Stimulated activated naive CD8-positive, alpha-beta T cell treated with anti-CD3 and anti-CD28 coated beads, Interleukin-15, amount 100 ng/mL, for 72 hours (primary cell): Measurements from ENCODE around the gene MYO5B.
A peak's percentile ranks its signal among the peaks of the same experiment; 100 is the strongest.
"Not testable (repeated sequence)": the region's sequence is repeated elsewhere in the genome, so short reads cannot be mapped to it uniquely, and the experiment has no call there.

Source experiments
- ATAC-seq: fragments of 150-1000 bp; cut with Tn5 transposase; 2 replicates; pipeline ENCODE4 v1.10.0; 2021; ENCODE audit warnings: mild to moderate bottlenecking, moderate library complexity
- DNase-seq, 2 donors: peaks; one replicate each; pipeline ENCODE4 v3.0.0; 2021 to 2022
- H3K27ac Mint-ChIP-seq, 2 donors: one replicate each; pipeline ENCODE4 v1.8.0; 2022; ENCODE audit warnings: mild to moderate bottlenecking in 2 of 2, mixed read lengths in 2 of 2, moderate library complexity in 2 of 2
- H3K27me3 Mint-ChIP-seq: one replicate; pipeline ENCODE4 v1.8.0; 2022; ENCODE audit warnings: mixed read lengths
- H3K4me1 Mint-ChIP-seq: one replicate; pipeline ENCODE4 v1.8.0; 2022; ENCODE audit warnings: mild to moderate bottlenecking, mixed read lengths
- H3K4me3 Mint-ChIP-seq, 2 donors: one replicate each; pipeline ENCODE4 v1.8.0; 2022; ENCODE audit warnings: mild to moderate bottlenecking in 2 of 2, mixed read lengths in 2 of 2, moderate library complexity in 1 of 2
- H3K9me3 Mint-ChIP-seq, 2 donors: one replicate each; pipeline ENCODE4 v1.8.0; 2022; ENCODE audit warnings: mixed read lengths in 2 of 2

MYO5B gene

DNA sequence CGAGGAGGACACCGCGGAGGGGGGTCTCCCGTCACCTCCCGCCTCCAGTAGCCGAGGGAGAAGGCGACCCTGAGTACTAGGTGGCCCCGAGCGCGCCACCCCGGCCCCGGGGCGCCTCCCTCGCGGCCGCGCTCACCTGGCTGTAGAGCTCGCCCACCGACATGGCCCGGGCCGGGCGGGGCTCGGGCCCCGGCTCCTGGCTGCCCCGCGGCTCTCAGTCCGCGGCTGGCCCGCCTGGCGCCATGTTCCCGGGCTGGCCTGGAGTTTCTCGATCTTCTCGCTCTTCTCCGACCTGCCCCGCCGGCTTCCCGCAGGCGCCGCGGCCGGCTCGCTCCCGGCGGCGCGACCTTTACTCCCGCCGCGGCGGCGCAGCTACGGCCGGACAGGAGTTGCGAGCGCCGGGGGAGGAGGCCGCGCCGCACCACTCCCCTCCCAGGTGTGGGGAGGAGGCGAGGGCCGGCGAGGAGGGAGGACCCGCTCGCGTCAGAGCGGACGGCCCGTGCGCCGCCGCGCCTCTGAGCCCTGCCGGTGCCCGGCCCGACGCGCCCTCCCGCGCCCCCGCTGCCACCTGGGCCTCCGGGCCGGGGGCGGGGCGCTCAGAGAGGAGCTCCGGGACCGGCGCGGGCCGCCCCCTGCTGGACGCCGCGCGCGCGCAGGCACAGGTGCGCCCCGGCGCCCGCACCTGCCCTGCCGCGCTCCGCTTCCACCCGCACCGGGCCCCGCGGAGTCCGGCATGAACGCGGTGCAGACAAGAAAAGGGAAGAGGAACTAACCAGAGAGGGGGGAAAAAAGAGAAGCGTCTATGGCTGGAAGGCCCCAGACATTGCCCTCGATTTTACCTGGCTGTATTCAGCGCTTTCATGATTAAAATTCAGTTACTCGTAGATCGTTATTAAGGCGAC is at the start of gene MYO5B:
Gene MYO5B, minus strand, starts transcription at position 517 of the 902 bp plus-strand sequence. Its CDS starts 354 bp downstream, at position 163.
- Mint-ChIP-seq H3K9me3 (no peaks in the 10 kb centered on the region), H3K4me3 (peak within 1 kb of the TSS; percentile 66 to 70), H3K27ac (no peak within 1 kb of the TSS), H3K27me3 (peaks cover 96% of the 10 kb centered on the region), H3K4me1 (peaks cover 27% of the 10 kb centered on the region)
- peak; percentile 87 for ATAC-seq
- DNase-seq = peak; percentile 52 to 57

DNA sequence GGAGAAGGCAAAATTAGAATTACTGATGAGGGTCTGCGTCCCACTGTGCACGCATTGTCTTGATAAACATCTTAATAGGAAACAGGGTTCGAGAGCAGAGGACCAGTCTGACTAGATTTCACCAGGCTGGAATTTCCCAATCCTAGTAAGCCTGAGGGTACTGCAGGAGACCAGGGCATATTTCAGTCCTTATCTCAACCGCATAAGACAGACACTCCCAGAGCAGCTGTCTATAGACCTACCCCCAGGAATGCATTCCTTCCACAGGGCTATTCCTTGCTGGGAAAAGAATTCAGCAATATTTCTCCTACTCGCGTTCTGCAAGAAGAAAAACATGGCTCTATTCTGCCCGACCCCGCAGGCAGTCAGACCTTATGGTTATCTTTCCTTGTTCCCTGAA is 46.8 kb upstream of the MYO5B start:
- peaks cover 18 to 21% of the 10 kb centered on the region in 2 donors for H3K9me3 Mint-ChIP-seq
- not testable (repeated sequence) for H3K4me1 Mint-ChIP-seq, H3K4me3 Mint-ChIP-seq, H3K27me3 Mint-ChIP-seq, DNase-seq, H3K27ac Mint-ChIP-seq, ATAC-seq

DNA sequence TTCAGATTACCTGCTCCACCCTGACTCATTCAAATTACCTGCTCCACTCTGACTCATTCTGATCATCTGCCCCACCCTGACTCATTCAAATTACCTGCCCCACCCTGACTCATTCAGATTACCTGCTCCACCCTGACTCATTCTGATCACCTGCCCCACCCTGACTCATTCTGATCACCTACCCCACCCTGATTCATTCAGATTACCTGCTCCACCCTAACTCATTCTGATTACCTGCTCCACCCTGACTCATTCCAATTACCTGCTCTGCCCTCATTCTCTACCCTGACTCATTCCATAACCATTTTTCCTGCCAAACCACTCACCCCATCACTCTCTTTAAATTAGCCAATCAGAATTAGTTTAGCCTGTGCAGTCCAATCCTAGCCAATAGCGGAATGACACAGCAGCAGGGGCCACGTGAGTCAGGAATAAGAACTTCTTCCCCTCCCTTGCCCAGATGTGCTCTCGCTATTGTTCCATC is 45.2 kb upstream of the MYO5B start:
- ATAC-seq (peak; percentile 35), DNase-seq (peak in 1 of 2 donors; percentile 14)
- Mint-ChIP-seq H3K4me3 (no peak overlapping the region), H3K27me3 (no peaks in the 10 kb centered on the region), H3K4me1 (no peaks in the 10 kb centered on the region), H3K27ac (no peak overlapping the region), H3K9me3 (peaks cover 18 to 21% of the 10 kb centered on the region in 2 donors)

DNA sequence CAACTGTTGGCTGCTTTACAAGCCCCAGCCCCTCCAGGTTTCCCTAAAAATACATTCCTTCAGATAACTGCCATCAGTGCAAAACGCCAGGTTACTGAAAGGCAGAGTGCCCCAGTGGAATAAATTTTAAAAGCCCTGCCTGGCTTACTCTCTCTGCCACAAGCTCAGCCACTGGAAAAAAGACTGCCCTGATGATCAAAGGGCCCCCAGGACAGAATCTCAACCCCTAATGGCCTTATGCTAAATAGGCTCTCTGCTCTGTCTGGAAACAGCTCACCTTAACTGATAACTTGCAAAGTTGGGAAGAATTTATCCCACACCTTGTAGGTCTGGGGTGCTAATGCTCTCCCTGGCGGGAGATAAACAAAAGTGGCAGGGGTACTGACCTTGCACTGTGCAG is 37.5 kb upstream of the MYO5B start:
- peaks cover 7% of the 10 kb centered on the region for H3K4me1 Mint-ChIP-seq
- no peaks in the 10 kb centered on the region for H3K9me3 Mint-ChIP-seq
- no peak overlapping the region for H3K4me3 Mint-ChIP-seq
- peaks cover 16% of the 10 kb centered on the region for H3K27me3 Mint-ChIP-seq
- H3K27ac Mint-ChIP-seq = no peak overlapping the region
- no peak for DNase-seq
- ATAC-seq = no peak

DNA sequence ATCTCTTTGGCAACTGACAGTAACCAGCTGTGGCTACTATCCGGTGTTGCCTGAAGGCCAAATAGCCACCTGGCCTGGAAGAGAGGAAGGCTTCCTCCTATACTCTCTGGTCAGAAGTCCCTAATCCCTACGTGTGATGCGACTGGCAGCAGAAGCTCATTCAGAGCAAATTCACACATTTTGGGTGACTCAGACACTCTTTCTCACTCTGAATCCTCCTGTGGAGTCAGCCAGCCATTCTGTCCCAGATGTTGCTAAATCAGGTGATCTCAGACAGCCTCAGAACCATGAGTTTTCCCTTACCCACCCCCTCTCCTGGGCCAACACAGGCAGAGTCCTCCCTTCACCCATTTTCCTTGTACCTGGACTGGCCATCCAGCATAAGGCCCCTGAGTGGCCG is 36.7 kb upstream of the MYO5B start:
- Mint-ChIP-seq H3K4me3 (no peak overlapping the region), H3K4me1 (peaks cover 7% of the 10 kb centered on the region), H3K9me3 (no peaks in the 10 kb centered on the region), H3K27me3 (peaks cover 16% of the 10 kb centered on the region), H3K27ac (peak overlapping the region in 1 of 2 donors; percentile 6)
- ATAC-seq (peak; percentile 54), DNase-seq (no peak)

DNA sequence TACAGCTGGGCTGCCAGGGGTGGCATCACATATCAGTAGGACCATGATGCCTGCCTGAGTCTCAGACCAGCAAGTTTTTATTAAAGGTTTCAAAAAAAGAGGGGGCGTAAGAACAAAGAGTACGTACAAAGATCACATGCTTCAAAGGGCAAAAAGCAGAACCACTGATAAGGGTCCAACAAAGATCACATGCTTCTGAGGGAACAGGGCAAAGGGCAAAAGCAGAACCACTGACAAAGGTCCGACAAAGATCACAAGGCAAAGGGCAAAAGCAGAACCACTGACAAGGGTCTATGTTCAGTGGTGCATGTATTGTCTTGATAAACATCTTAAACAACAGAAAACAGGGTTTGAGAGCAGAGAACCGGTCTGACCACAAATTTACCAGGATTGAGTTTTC is 25.3 kb upstream of the MYO5B start:
- not testable (repeated sequence) for H3K27ac Mint-ChIP-seq, ATAC-seq, DNase-seq, H3K4me1 Mint-ChIP-seq, H3K4me3 Mint-ChIP-seq
- Mint-ChIP-seq H3K9me3 (peaks cover 5 to 13% of the 10 kb centered on the region in 2 donors), H3K27me3 (peaks cover 32% of the 10 kb centered on the region)

DNA sequence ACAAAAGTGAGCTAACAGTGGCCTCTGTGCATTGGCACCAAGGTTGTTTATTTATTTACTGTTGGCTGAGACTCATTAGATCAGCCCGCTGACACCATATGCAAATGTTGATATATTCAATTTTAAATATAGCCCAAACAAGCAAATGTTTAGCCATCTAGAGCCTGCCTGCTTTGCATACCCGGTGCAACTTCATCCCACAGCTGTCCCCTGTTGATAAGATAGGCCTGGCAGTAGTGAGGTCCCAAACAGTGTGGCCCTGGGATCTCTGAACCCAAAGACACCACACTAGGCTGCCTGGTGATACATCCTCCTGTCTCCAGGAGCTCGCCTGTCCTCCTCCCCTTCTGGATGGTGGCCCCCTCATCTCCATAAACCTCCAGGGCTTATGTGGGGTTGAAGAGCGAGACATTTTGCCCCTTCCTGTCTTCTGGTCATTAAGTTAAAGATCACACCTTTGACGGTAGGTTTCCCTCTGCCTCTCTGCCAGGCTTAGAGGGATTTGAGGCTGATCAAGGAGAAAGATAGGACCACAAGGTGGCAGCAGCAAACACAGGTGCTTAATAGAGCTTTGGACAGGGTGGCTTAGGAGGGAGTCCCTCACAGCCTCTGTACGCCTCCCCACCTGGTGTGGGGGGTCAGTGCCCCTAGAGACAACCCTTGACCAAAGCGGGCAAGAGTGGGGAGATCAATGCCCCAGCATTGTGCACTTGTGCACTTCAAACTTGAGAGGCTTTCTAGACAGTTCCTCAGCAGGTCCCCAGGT is 23.7 kb upstream of the MYO5B start:
- H3K9me3 Mint-ChIP-seq = peaks cover 5 to 13% of the 10 kb centered on the region in 2 donors
- H3K27me3 Mint-ChIP-seq = peaks cover 41% of the 10 kb centered on the region
- H3K27ac Mint-ChIP-seq = no peak overlapping the region
- DNase-seq (peak; percentile 18 to 29), ATAC-seq (peak; percentile 66)
- H3K4me3 Mint-ChIP-seq = no peak overlapping the region
- H3K4me1 Mint-ChIP-seq = no peaks in the 10 kb centered on the region

DNA sequence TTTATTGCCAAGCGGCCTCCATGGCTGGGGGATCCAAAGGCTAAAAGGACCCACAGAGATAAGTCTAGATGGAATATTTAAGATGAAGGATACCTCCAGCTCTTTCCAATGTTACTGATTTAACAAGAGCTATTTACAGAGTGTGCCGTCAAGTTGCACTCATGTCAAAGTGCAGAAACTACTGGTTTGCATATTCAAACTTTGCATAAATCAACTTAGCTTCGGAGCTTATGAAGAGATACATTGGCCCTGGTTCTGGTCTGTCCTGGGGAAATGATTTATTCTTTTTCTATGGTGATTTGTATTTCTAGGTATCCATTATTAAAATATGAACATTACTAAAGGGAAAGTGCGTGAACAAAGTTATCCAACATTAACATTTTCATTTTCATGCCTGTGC is 14.4 kb upstream of the MYO5B start:
- DNase-seq (no peak), ATAC-seq (no peak)
- peaks cover 3% of the 10 kb centered on the region for H3K4me1 Mint-ChIP-seq
- H3K27ac Mint-ChIP-seq = no peak overlapping the region
- H3K27me3 Mint-ChIP-seq = peaks cover 45% of the 10 kb centered on the region
- no peaks in the 10 kb centered on the region for H3K9me3 Mint-ChIP-seq
- H3K4me3 Mint-ChIP-seq = no peak overlapping the region

DNA sequence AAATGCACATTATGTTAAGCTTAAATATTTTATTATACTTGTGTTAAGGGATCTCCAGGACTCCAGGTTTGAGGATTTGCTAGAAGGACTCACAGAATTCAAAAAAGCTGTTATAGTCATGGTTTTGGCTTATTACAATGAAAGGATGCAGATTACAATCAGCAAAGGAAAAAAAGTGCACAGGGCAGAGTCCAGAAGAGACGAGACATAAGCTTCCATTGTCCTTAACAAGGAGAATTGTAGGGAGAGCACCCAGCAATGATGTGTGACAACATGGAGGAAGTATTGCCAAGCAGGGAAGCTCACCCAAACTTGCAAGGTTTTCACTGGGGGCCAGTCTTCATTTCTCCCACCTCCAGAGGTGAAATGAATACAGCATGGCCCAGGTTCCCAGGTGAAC is 12.8 kb upstream of the MYO5B start:
- no peak overlapping the region for H3K27ac Mint-ChIP-seq
- peaks cover 49% of the 10 kb centered on the region for H3K27me3 Mint-ChIP-seq
- DNase-seq (no peak), ATAC-seq (no peak)
- H3K4me1 Mint-ChIP-seq = peaks cover 10% of the 10 kb centered on the region
- H3K4me3 Mint-ChIP-seq = no peak overlapping the region
- H3K9me3 Mint-ChIP-seq = no peaks in the 10 kb centered on the region

DNA sequence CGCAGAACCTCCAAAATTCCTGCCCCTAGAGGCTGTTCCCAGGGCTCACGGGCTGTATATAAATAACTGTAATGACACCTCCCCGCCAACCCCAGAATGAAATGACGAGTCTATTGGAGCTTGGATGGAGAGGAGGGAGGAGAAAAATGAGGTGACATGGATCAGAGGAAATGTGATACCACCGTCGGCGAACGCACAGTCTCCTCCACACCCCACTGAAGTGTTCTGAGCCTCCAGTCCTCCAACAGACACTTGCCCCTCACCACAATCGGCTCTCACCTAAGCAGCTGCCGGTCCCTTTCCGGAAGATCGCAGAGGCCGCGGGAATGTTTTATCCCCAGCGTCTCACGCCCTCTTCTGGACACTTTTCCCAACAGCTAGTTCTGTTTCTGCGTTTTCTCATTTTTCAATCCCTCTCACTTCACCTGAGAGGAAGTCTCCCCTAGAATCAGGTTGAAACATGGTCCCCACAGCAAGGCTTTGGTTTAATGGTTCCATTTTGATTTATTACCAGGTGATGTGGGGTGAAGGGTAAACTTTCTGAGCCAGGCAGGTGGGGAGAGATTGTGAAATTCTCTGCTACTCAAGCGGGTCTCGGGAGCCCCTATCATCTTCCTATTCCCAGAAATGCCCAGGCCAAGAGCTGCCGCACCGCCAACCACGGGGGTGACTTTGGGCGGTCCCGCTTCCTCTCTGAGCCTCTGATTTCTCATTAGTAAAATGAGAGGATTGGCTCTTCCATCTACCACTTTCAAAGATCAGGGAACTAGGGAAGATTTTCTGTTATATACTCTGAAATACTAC is 9.1 kb upstream of the MYO5B start:
- DNase-seq = no peak
- Mint-ChIP-seq H3K27me3 (peaks cover 68% of the 10 kb centered on the region), H3K4me1 (peaks cover 10% of the 10 kb centered on the region), H3K9me3 (peaks cover 0 to 10% of the 10 kb centered on the region in 2 donors), H3K27ac (peak overlapping the region in 1 of 2 donors; percentile 19), H3K4me3 (peak overlapping the region; percentile 14 to 37)
- peak; percentile 42 for ATAC-seq

DNA sequence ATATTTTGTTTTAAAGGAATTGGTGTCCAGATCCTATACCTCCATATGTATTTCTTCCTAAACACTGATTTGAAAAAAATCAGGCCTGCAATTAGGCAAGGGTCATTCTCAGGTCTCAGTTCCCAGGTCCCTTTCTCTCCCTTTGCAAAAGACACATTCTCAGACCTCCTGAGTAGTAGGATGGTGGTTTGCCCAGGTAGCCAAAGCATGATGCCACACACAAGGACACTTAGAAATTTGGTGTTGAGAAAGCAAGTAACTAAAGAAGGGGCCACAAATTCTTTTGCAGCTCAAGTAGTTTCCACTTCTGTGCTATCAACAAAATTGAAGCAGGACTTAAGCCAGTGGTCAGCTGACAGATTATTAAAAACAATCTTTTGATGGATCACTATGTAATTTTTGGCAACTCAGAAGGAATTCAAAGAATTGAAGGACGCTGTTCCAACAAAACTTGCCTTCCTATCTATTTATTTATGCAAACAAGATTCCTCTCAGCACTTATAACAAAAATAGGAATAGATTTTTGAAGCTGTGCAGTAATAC is 6.6 kb upstream of the MYO5B start:
- H3K27ac Mint-ChIP-seq = no peak overlapping the region
- peaks cover 92% of the 10 kb centered on the region for H3K27me3 Mint-ChIP-seq
- ATAC-seq (no peak), DNase-seq (no peak)
- peaks cover 0 to 10% of the 10 kb centered on the region in 2 donors for H3K9me3 Mint-ChIP-seq
- H3K4me3 Mint-ChIP-seq = no peak overlapping the region
- peaks cover 10% of the 10 kb centered on the region for H3K4me1 Mint-ChIP-seq

DNA sequence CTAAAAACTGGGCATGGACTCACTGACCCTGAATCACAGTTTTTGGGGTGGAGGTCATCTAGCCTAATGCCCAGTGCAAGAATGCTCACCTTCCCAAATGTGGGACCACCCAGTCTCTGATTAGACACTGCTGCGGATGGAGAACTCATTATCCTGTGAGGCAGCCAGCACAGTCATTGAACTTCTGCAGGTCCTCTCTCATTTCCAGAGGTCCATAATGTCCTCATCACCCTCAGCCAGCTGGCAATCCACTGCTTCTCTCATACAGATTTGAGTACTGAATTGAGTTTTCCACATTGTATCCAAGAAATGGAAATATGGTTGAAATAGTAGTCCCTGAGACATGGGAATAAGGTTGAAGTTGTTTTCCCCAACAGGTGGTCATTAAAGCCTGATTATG is 5.0 kb upstream of the MYO5B start:
- Mint-ChIP-seq H3K4me3 (no peak overlapping the region), H3K27me3 (peaks cover 92% of the 10 kb centered on the region), H3K27ac (no peak overlapping the region), H3K9me3 (peaks cover 0 to 10% of the 10 kb centered on the region in 2 donors), H3K4me1 (peaks cover 18% of the 10 kb centered on the region)
- no peak for DNase-seq
- ATAC-seq = no peak

DNA sequence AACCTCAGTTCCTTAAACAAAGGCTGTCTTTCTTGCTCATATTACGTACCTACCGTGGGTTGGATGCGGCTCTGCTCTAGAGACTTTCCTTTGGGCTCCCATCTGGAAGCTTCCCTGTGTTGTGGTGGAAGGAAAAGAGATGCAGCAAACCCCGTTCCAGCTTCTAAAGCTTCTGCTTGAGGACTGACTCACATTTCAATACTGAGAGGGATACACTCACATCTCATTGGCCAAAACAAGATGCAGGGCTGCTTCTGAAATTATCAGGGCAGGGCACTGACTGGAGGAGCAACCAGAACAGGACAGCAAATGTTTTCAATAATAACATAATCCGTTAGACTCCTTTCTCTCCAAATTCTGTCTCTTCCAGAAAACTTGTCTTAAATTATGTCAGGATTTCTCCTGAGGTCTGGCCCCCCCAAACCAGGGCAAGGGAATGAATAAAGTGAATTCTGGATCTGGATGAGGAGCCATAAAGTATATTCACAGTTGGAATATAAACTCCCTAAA is 4.5 kb upstream of the MYO5B start:
- H3K9me3 Mint-ChIP-seq = peaks cover 0 to 10% of the 10 kb centered on the region in 2 donors
- DNase-seq = no peak
- H3K27me3 Mint-ChIP-seq = peaks cover 88% of the 10 kb centered on the region
- no peak overlapping the region for H3K4me3 Mint-ChIP-seq
- ATAC-seq = no peak
- no peak overlapping the region for H3K27ac Mint-ChIP-seq
- peaks cover 17% of the 10 kb centered on the region for H3K4me1 Mint-ChIP-seq

DNA sequence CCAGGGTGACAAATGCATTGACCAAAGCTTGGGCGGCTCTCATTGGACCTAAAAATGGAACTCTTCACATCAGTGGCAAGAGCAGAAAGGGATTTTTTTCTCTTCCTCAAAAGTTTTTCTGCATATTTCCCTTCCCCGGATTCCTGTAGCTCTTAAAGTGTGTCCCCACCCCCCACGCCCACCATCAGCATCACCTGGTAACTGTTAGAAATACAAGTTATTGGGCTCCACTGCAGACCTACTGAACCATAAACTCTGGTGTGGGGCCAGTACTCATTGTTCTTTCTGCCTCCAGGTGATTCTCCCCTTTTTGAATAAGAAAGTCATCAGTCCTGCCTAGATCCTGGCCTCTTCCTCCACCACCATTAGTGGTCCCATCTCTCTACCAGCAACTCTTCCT is 1.3 kb upstream of the MYO5B start:
- no peak for ATAC-seq

DNA sequence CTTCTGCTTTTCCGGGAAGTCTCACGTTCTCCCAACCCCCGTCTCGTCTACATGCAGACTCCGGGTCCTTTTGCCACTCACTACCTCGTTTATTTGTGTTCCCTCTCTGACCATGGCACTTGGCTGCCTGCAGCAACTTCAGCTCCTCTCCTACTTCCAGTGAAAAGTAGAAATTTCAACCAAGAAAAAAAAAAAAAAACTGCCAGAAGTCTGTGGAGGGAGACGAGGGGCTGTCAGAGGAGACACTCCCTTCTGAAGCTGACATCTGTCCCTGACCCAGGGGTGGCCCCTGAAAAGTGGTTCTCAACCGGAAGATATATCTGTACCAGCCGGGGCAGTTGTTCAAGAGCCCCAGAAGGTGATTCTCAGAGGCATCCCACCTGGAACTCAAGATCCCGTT is 742 bp upstream of the MYO5B start:
- Mint-ChIP-seq H3K4me3 (peak overlapping the region; percentile 37 to 46), H3K27me3 (peaks cover 97% of the 10 kb centered on the region), H3K9me3 (peaks cover 0 to 5% of the 10 kb centered on the region in 2 donors), H3K27ac (no peak overlapping the region), H3K4me1 (peaks cover 20% of the 10 kb centered on the region)
- no peak for ATAC-seq
- DNase-seq = no peak

More for the DNA sequence above, 1.3 kb upstream of the MYO5B start:
- DNase-seq = no peak
- Mint-ChIP-seq H3K27ac (no peak overlapping the region), H3K27me3 (peaks cover 97% of the 10 kb centered on the region), H3K9me3 (peaks cover 0 to 10% of the 10 kb centered on the region in 2 donors), H3K4me3 (no peak overlapping the region), H3K4me1 (peaks cover 20% of the 10 kb centered on the region)
